Stimulated activated CD4-positive, alpha-beta T cell treated with anti-CD3 and anti-CD28 coated beads, Interleukin-2, amount 100 ng/mL, for 24 hours (primary cell): ENCODE results near the gene ZNF574.

ENCODE experiments used
- DNase-seq, 2 donors: peaks; one replicate each; pipeline ENCODE4 v3.0.0-alpha.2; 2020

ZNF574 gene

GRCh38 chr19:42060117-42060516 lies 15.8 kb upstream of the ZNF574 start:
- DNase-seq, result no peak

- no peak for DNase-seq
Measured at GRCh38 chr19:42062381-42062780, 13.6 kb upstream of the ZNF574 start.

- DNase-seq, result no peak
Measured at GRCh38 chr19:42064432-42064831, 11.5 kb upstream of the ZNF574 start.

- no peak for DNase-seq
Measured at GRCh38 chr19:42065051-42065450, 10.9 kb upstream of the ZNF574 start.

- DNase-seq, result no peak
Measured at GRCh38 chr19:42065511-42065910, 10.5 kb upstream of the ZNF574 start.

- no peak for DNase-seq
Measured at GRCh38 chr19:42066075-42066754, 9.8 kb upstream of the ZNF574 start.

GRCh38 chr19:42067315-42067888 lies 8.6 kb upstream of the ZNF574 start:
- no peak for DNase-seq

GRCh38 chr19:42068361-42068755 lies 7.6 kb upstream of the ZNF574 start:
- no peak for DNase-seq

GRCh38 chr19:42068756-42069571 lies 7.0 kb upstream of the ZNF574 start:
- no peak for DNase-seq

GRCh38 chr19:42069619-42070351 lies 6.2 kb upstream of the ZNF574 start, which contains the start of gene GRIK5:
GRIK5 (minus strand) TSS chr19:42070206; CDS start chr19:42065770, 4,436 bp downstream.
- no peak for DNase-seq

GRCh38 chr19:42071247-42071646 lies 4.7 kb upstream of the ZNF574 start:
- no peak for DNase-seq

GRCh38 chr19:42074513-42075363 lies 1.2 kb upstream of the ZNF574 start:
- DNase-seq, result no peak

- DNase-seq, result no peak
Measured at GRCh38 chr19:42075364-42075615, 676 bp upstream of the ZNF574 start.

GRCh38 chr19:42076380-42076944 lies 496 bp downstream of the ZNF574 start:
- peak; percentile 60 for DNase-seq

GRCh38 chr19:42078058-42078457 lies 2.1 kb downstream of the ZNF574 start:
- no peak for DNase-seq

- no peak for DNase-seq
Measured at GRCh38 chr19:42078538-42079275, 2.7 kb downstream of the ZNF574 start.

GRCh38 chr19:42079276-42079669 lies 3.3 kb downstream of the ZNF574 start:
- no peak for DNase-seq

GRCh38 chr19:42079886-42080763 lies 4.2 kb downstream of the ZNF574 start:
- DNase-seq, result no peak

GRCh38 chr19:42080764-42081375 lies 4.9 kb downstream of the ZNF574 start:
- DNase-seq, result no peak
